Activated T-helper 1 cell treated with Interleukin-2 at 50 U/mL for 16 hours (primary cell): ENCODE results near the gene JMJD8.
A peak's percentile ranks its signal among the peaks of the same experiment; 100 is the strongest.

Source experiments
- DNase-seq: peaks from one replicate; pipeline ENCODE4 v3.0.0-alpha.2; 2020; ENCODE audit warnings: low read depth

Gene JMJD8

DNA sequence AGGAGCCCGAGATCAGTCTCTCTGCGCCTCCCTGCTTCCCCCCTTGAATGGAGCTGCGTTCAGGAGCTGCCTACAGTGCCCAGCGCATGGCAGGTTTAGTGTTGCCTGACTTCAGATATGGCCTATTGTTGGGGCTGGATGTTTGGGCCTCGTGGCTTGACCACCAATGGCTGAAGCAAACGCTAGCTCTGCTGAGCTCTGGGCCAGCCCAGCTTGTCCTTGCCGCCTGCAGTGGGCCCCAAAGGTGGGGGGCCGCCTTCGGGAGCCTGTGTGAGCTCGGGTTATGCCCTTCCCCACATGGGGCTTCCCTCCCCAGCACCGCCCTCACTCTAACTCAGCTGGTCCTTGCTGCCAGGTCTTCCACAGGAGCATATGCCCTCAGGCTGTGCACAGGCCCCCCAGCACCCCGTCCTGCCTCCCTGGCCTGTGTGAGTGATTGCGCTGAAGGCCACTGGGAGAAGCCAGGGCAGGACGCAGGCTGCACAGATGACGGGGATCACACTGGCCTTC lies 46.0 kb downstream of the JMJD8 start:
- DNase-seq: no peak

- DNase-seq: peak; percentile 77
Measured at GRCh38 chr16:637081-638018, 46.8 kb downstream of the JMJD8 start.

DNA sequence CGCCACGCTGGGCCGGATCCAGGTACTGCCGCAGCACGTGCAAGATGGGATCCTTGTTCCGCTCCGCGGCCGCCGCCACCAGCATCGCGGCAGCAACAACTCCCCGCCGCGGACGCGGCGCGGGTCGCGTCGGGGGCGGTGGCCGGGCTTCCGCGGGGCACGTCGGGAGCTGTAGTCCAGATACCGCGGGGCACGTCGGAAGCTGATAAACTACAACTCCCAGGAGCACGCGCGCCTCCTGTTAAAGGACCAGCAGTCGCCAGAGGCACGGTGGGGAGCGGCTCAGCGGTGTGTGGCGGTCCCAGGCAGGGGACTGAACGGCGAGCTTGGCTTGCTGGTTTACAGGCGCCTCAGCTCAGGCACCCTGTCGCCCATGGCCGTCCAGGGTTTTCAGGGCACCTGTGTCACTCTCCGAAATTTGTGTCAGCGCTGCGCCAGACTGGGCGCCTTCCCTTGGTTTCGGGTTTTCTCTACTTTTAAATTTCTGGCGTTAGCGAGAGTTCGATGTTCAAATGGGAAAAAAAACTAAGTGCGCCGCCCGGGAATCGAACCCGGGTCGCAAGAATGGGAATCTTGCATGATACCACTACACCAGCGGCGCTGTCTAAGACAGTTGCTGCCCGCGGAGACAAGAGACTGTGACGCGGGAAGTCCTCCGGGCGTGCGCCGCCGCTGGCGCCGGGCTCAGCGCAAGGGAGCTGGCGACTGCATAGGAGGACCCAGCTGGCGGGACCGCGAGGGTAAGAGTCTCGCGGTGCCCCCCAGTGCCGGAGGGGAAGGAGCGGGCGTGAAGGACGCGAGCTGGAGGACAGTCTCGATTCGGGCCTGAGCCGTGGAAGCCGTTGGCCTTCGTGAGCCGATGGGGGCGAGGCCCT lies 47.7 kb downstream of the JMJD8 start, which contains the start of gene METTL26:
Gene METTL26, minus strand, starts transcription at position 100 of the 875 bp plus-strand sequence. Its CDS starts 15 bp downstream, at position 85.
- peak; percentile 85 for DNase-seq

GRCh38 chr16:635573-636205 lies 48.4 kb downstream of the JMJD8 start:
- DNase-seq: no peak

DNA sequence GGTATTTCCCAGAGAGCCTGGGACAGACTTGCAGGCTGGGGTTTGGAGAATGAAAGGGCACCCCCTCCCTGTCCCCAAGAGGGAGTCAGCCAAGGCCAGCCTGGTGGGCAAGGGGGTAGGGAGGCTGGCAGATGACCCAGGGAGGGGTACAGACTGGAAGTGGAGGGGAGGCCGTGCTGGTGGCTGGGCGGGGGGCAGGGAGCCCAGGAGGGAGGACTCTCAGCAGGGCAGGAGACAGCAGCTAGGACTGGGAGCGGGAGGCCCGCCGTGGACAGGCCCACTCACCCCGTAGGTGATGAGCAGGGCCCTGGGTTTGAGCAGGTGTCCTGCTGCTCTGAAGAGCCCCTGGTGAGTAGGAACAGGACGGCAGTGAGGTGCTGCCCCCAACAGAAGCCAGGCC lies 49.1 kb downstream of the JMJD8 start:
- no peak for DNase-seq

GRCh38 chr16:634051-634670 lies 50.0 kb downstream of the JMJD8 start:
- no peak for DNase-seq

DNA sequence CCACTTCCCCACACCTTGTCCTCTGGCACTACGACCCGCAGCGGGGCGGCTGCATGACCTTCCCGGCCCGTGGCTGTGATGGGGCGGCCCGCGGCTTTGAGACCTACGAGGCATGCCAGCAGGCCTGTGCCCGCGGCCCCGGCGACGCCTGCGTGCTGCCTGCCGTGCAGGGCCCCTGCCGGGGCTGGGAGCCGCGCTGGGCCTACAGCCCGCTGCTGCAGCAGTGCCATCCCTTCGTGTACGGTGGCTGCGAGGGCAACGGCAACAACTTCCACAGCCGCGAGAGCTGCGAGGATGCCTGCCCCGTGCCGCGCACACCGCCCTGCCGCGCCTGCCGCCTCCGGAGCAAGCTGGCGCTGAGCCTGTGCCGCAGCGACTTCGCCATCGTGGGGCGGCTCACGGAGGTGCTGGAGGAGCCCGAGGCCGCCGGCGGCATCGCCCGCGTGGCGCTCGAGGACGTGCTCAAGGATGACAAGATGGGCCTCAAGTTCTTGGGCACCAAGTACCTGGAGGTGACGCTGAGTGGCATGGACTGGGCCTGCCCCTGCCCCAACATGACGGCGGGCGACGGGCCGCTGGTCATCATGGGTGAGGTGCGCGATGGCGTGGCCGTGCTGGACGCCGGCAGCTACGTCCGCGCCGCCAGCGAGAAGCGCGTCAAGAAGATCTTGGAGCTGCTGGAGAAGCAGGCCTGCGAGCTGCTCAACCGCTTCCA lies 50.6 kb downstream of the JMJD8 start:
- DNase-seq: no peak

DNA sequence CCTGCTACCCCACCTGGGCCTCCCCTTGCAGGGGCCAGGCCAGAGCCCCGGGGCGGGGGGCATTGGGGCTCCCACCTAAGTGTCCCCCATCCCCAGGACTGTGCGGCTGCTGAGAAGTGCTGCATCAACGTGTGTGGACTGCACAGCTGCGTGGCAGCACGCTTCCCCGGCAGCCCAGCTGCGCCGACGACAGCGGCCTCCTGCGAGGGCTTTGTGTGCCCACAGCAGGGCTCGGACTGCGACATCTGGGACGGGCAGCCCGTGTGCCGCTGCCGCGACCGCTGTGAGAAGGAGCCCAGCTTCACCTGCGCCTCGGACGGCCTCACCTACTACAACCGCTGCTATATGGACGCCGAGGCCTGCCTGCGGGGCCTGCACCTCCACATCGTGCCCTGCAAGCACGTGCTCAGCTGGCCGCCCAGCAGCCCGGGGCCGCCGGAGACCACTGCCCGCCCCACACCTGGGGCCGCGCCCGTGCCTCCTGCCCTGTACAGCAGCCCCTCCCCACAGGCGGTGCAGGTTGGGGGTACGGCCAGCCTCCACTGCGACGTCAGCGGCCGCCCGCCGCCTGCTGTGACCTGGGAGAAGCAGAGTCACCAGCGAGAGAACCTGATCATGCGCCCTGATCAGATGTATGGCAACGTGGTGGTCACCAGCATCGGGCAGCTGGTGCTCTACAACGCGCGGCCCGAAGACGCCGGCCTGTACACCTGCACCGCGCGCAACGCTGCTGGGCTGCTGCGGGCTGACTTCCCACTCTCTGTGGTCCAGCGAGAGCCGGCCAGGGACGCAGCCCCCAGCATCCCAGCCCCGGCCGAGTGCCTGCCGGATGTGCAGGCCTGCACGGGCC lies 51.4 kb downstream of the JMJD8 start:
- no peak for DNase-seq

DNA sequence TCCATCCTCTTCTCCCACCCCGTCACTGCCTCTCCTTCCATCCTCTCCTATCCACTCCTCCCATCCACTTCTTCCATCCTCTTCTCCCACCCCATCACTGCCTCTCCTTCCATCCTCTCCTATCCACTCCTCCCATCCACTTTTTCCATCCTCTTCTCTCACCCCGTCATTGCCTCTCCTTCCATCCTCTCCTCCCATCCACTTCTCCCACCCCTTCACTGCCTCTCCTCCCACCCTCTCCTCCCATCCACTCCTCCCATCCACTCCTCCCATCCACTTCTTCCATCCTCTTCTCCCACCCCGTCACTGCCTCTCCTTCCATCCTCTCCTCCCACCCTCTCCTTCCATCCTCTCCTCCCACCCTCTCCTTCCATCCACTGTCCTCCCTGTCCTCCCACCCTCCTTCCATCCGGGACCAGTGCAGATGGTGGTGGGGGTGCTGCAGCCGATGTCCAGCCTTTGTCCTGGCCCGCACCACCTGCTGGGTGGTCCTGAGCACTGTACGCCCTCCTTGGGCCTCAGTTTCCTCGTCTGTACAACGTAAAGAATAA lies 52.3 kb downstream of the JMJD8 start:
- DNase-seq: no peak
